Trophoblast cell (in vitro differentiated cells and primary cell): ENCODE data around the gene FRMD4A.

Source experiments
- DNase-seq, 2 donors: peaks; one replicate each; pipeline ENCODE4 v3.0.0-alpha.2; 2016
- H2AFZ ChIP-seq: 2 replicates; pipeline ENCODE4 v1.6.1; 2013; ENCODE audit warnings: low read length, moderate library complexity, mild to moderate bottlenecking; ENCODE audit not compliant: insufficient read depth, poor library complexity
- H2AK5ac ChIP-seq: 2 replicates; pipeline ENCODE4 v1.6.1; 2013; ENCODE audit warnings: mild to moderate bottlenecking, low read length
- H2BK120ac ChIP-seq: 2 replicates; pipeline ENCODE4 v1.6.1; 2013; ENCODE audit warnings: low read length, mild to moderate bottlenecking, moderate library complexity; ENCODE audit not compliant: insufficient read depth, poor library complexity
- H2BK12ac ChIP-seq: 2 replicates; pipeline ENCODE4 v1.6.1; 2013; ENCODE audit warnings: mild to moderate bottlenecking, low read length, moderate library complexity
- H2BK5ac ChIP-seq: 2 replicates; pipeline ENCODE4 v1.6.1; 2013; ENCODE audit warnings: low read length, low read depth, moderate library complexity, mild to moderate bottlenecking; ENCODE audit not compliant: poor library complexity
- H3K14ac ChIP-seq: 2 replicates; pipeline ENCODE4 v1.6.1; 2013; ENCODE audit warnings: mild to moderate bottlenecking, low read length
- H3K18ac ChIP-seq: 2 replicates; pipeline ENCODE4 v1.6.1; 2013; ENCODE audit warnings: mild to moderate bottlenecking, low read length
- H3K23ac ChIP-seq: 2 replicates; pipeline ENCODE4 v1.6.1; 2013; ENCODE audit warnings: low read length
- H3K27ac ChIP-seq: 2 replicates; pipeline ENCODE4 v1.5.1; 2013; ENCODE audit warnings: low read depth, mild to moderate bottlenecking, inconsistent platforms, low read length, moderate library complexity
- H3K27me3 ChIP-seq: 2 replicates; pipeline ENCODE4 v1.6.1; 2013; ENCODE audit warnings: inconsistent platforms, mild to moderate bottlenecking, low read length, moderate library complexity; ENCODE audit not compliant: insufficient read depth
- H3K36me3 ChIP-seq, 2 experiments: 1 replicate in 1 of 2; 2 replicates in 1 of 2; pipeline ENCODE4 v1.6.1; 2013; ENCODE audit warnings: low read length in 2 of 2, mild to moderate bottlenecking in 2 of 2, moderate library complexity in 1 of 2; ENCODE audit not compliant: insufficient read depth in 2 of 2, control insufficient read depth in 1 of 2
- H3K4ac ChIP-seq: 2 replicates; pipeline ENCODE4 v1.6.1; 2013; ENCODE audit warnings: low read depth, mild to moderate bottlenecking, low read length, moderate library complexity
- H3K4me1 ChIP-seq, 2 experiments: 1 replicate in 1 of 2; 2 replicates in 1 of 2; pipeline ENCODE4 v1.6.1; 2013; ENCODE audit warnings: low read length in 2 of 2, mild to moderate bottlenecking in 2 of 2, moderate library complexity in 1 of 2; ENCODE audit not compliant: insufficient read depth in 2 of 2, control insufficient read depth in 1 of 2
- H3K4me2 ChIP-seq: 2 replicates; pipeline ENCODE4 v1.6.1; 2013; ENCODE audit warnings: inconsistent platforms, mild to moderate bottlenecking, low read length, moderate library complexity
- H3K4me3 ChIP-seq: 2 replicates; pipeline ENCODE4 v1.5.1; 2013; ENCODE audit warnings: mild to moderate bottlenecking, low read depth, low read length, inconsistent platforms
- H3K79me1 ChIP-seq: one replicate; pipeline ENCODE4 v1.6.1; 2013; ENCODE audit warnings: low read length
- H3K79me2 ChIP-seq: 2 replicates; pipeline ENCODE4 v1.6.1; 2013; ENCODE audit warnings: low read length, mild to moderate bottlenecking; ENCODE audit not compliant: control insufficient read depth, insufficient read depth, poor library complexity
- H3K9ac ChIP-seq: 2 replicates; pipeline ENCODE4 v1.6.1; 2013; ENCODE audit warnings: mild to moderate bottlenecking, low read length
- H3K9me3 ChIP-seq: 2 replicates; pipeline ENCODE4 v1.6.1; 2013; ENCODE audit warnings: low read depth, mild to moderate bottlenecking, control low read depth, inconsistent platforms, low read length; ENCODE audit not compliant: insufficient read depth
- H4K12ac ChIP-seq: 2 replicates; pipeline ENCODE4 v1.6.1; 2013; ENCODE audit warnings: low read depth, mild to moderate bottlenecking, low read length, moderate library complexity
- H4K8ac ChIP-seq: 2 replicates; pipeline ENCODE4 v1.6.1; 2013; ENCODE audit warnings: low read depth, mild to moderate bottlenecking, low read length, moderate library complexity
- H4K91ac ChIP-seq: one replicate; pipeline ENCODE4 v1.6.1; 2013; ENCODE audit warnings: low read depth, mild to moderate bottlenecking, low read length, moderate library complexity
- WGBS: extraction: QIAGEN DNeasy Blood & Tissue Kit; methylation state at CpG from one replicate; pipeline ENCODE4 v1.1.7; 2013; ENCODE audit warnings: missing lambda C conversion rate; ENCODE audit not compliant: insufficient read length, insufficient coverage; ENCODE audit errors: extremely low coverage; 5-methylcytosine and 5-hydroxymethylcytosine counted together

The FRMD4A gene

GRCh38 chr10:13656337-13657100 is 674.2 kb downstream of the FRMD4A start:
- H4K12ac ChIP-seq, result no peak overlapping the region
- H3K9ac ChIP-seq, result no peak overlapping the region
- H2BK5ac ChIP-seq, result no peak overlapping the region
- H3K36me3 ChIP-seq, result peaks cover 60 to 71% of the 10 kb centered on the region in 2 experiments
- H4K8ac ChIP-seq, result no peak overlapping the region
- H3K4me3 ChIP-seq, result no peak overlapping the region
- no peak overlapping the region for H2AFZ ChIP-seq
- no peak overlapping the region for H2AK5ac ChIP-seq
- H3K27me3 ChIP-seq, result no peaks in the 10 kb centered on the region
- no peak overlapping the region for H3K18ac ChIP-seq
- no CpG with 5 or more reads among the region's 68 CpGs for WGBS
- no peak overlapping the region for H4K91ac ChIP-seq
- H3K4me1 ChIP-seq, result no peaks in the 10 kb centered on the region
- no peaks in the 10 kb centered on the region for H3K79me2 ChIP-seq
- no peak for DNase-seq
- no peak overlapping the region for H3K4me2 ChIP-seq
- H3K79me1 ChIP-seq, result no peaks in the 10 kb centered on the region
- H3K27ac ChIP-seq, result no peak overlapping the region
- H2BK120ac ChIP-seq, result no peak overlapping the region
- peaks cover 4% of the 10 kb centered on the region for H3K9me3 ChIP-seq
- no peak overlapping the region for H3K4ac ChIP-seq
- no peak overlapping the region for H3K23ac ChIP-seq
- H3K14ac ChIP-seq, result no peak overlapping the region
- no peak overlapping the region for H2BK12ac ChIP-seq

GRCh38 chr10:13654846-13655245 is 675.9 kb downstream of the FRMD4A start:
- no peak overlapping the region for H3K14ac ChIP-seq
- H3K18ac ChIP-seq, result no peak overlapping the region
- H3K27ac ChIP-seq, result no peak overlapping the region
- H3K36me3 ChIP-seq, result peaks cover 56 to 76% of the 10 kb centered on the region in 2 experiments
- no peak overlapping the region for H4K91ac ChIP-seq
- no peak overlapping the region for H3K4me2 ChIP-seq
- no peak overlapping the region for H2AFZ ChIP-seq
- H3K4me3 ChIP-seq, result no peak overlapping the region
- no peak overlapping the region for H3K9ac ChIP-seq
- no peak overlapping the region for H2BK5ac ChIP-seq
- H3K23ac ChIP-seq, result no peak overlapping the region
- H2BK12ac ChIP-seq, result no peak overlapping the region
- no peak overlapping the region for H4K8ac ChIP-seq
- H2BK120ac ChIP-seq, result no peak overlapping the region
- DNase-seq, result no peak
- H3K79me2 ChIP-seq, result no peaks in the 10 kb centered on the region
- WGBS, result no CpG with 5 or more reads among the region's 4 CpGs
- H2AK5ac ChIP-seq, result no peak overlapping the region
- peaks cover 0 to 2% of the 10 kb centered on the region in 2 experiments for H3K4me1 ChIP-seq
- H3K79me1 ChIP-seq, result no peaks in the 10 kb centered on the region
- no peak overlapping the region for H3K4ac ChIP-seq
- H3K9me3 ChIP-seq, result peaks cover 3% of the 10 kb centered on the region
- no peaks in the 10 kb centered on the region for H3K27me3 ChIP-seq
- H4K12ac ChIP-seq, result no peak overlapping the region

GRCh38 chr10:13654118-13654830 is 676.5 kb downstream of the FRMD4A start:
- Histone ChIP-seq H2BK5ac (no peak overlapping the region), H3K18ac (no peak overlapping the region), H3K79me2 (no peaks in the 10 kb centered on the region), H3K27ac (no peak overlapping the region), H2AK5ac (no peak overlapping the region), H4K12ac (no peak overlapping the region), H3K23ac (no peak overlapping the region), H3K4me1 (peaks cover 0 to 2% of the 10 kb centered on the region in 2 experiments), H4K91ac (no peak overlapping the region), H2AFZ (no peak overlapping the region), H3K27me3 (no peaks in the 10 kb centered on the region), H4K8ac (no peak overlapping the region), H3K36me3 (peaks cover 54 to 75% of the 10 kb centered on the region in 2 experiments), H3K4me2 (no peak overlapping the region), H3K9me3 (peaks cover 3% of the 10 kb centered on the region), H2BK12ac (no peak overlapping the region), H3K4me3 (no peak overlapping the region), H3K79me1 (no peaks in the 10 kb centered on the region), H3K9ac (no peak overlapping the region), H3K4ac (no peak overlapping the region), H3K14ac (no peak overlapping the region), H2BK120ac (no peak overlapping the region)
- WGBS, result no CpG with 5 or more reads among the region's 8 CpGs
- DNase-seq, result no peak

GRCh38 chr10:13652860-13653259 is 677.9 kb downstream of the FRMD4A start:
- H3K27ac ChIP-seq, result no peak overlapping the region
- H2BK12ac ChIP-seq, result no peak overlapping the region
- H3K27me3 ChIP-seq, result no peaks in the 10 kb centered on the region
- no peak overlapping the region for H3K14ac ChIP-seq
- H3K4me2 ChIP-seq, result no peak overlapping the region
- DNase-seq, result no peak
- WGBS, result no CpG with 5 or more reads among the region's 6 CpGs
- H2BK120ac ChIP-seq, result no peak overlapping the region
- H3K79me2 ChIP-seq, result no peaks in the 10 kb centered on the region
- no peak overlapping the region for H4K91ac ChIP-seq
- no peaks in the 10 kb centered on the region for H3K79me1 ChIP-seq
- H3K23ac ChIP-seq, result no peak overlapping the region
- H3K9ac ChIP-seq, result no peak overlapping the region
- peaks cover 52 to 74% of the 10 kb centered on the region in 2 experiments for H3K36me3 ChIP-seq
- peaks cover 0 to 2% of the 10 kb centered on the region in 2 experiments for H3K4me1 ChIP-seq
- H2BK5ac ChIP-seq, result no peak overlapping the region
- peaks cover 3% of the 10 kb centered on the region for H3K9me3 ChIP-seq
- no peak overlapping the region for H4K12ac ChIP-seq
- H2AK5ac ChIP-seq, result no peak overlapping the region
- no peak overlapping the region for H4K8ac ChIP-seq
- H3K18ac ChIP-seq, result no peak overlapping the region
- H2AFZ ChIP-seq, result no peak overlapping the region
- H3K4ac ChIP-seq, result no peak overlapping the region
- no peak overlapping the region for H3K4me3 ChIP-seq
